Measurements from ENCODE around the gene GNB1L.

GNB1L gene

DNA sequence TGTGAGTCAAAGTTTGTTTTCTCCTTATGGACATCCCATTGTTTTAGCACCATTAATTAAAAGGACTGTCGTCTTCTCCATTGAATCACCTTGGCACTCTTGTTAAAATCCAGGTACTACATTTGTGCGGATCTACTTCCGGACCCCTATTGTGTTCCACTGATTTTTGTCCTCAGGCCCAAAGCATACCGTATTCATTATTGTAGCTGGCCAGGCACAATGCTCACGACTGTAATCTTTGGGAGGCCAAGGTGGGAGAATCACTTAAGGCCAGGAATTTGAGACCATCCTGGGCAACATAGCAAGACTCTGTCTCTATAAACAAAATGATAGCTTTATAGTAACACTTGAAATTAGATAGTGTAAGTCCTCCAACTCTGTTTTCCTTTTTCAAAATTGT lies 8.9 kb upstream of the GNB1L start:
- no peak for DNase-seq

DNA sequence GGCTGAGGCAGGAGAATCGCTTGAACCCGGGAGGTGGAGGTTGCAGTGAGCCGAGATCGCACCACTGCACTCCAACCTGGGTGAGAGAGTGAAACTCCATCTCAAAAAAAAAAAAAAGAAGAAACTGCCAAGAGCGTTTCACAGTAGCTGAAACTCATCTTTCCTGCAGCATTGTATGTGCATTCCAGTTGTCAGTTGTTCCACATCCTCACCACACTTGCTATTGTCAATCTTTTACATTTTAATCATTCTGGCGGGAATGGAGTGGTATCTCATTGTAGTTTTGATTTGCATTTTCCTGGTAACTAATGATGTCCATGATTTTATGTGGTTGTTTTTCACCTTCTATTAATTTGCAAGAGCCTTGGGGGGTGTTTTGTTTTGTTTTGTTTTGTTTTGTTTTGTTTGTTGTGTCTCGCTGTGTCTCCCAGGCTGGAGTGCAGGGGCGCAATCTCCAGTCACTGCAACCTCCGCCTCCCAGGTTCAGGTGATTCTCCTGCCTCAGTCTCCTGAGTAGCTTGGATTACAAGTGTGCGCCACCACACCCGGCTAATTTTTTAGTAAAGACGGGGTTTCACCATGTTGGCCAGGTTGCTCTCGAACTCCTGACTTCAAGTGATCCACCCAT lies 8.1 kb upstream of the GNB1L start:
- no peak for DNase-seq

DNA sequence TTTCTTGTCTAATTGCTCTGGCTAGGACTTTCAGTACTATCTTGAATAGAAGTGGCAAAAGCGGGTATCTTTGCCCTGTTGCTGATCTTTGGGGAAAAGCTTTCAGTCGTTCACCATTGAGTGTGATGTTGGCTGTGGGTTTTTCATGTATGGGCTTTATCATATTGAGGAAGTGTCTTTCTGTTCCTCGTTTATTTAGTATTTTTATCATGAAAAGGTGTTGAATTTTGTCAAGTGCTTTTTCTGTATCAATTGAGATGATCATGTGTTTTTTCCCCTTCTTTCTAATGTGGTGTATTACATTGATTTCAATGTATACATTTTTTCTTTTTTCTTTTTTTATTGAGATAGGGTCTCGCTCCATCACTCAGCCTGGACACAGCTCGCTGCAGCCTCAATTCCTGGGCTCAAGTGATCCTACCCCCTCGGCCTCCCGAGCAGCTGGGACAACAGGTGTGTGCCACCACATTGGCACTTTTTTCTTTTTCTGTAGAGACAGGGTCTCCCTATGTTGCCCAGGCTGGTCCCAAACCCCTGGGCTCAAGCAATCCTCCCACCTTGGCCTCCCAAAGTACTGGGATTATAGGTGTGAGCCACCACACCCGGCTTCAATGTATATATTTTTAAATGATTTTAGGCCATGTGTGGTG lies 5.3 kb upstream of the GNB1L start:
- no peak for DNase-seq

DNA sequence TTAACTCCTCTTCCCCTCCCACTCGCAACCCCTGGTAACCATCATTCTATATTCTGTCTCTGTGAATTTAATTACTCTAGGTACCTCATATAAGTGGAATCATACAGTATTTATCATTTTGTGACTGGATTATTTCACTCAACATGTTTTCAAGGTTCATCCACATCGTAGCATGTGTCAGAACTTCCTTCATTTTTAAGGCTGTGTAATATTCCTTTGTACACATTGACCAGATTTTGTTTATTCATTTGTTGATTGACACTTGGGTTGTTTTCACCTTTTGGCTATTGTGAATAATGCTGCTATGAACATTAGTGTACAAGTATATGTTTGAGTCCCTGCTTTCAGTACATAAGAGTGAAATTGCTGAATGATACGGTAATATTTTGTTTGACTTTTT lies 2.7 kb upstream of the GNB1L start:
- no peak for DNase-seq

DNA sequence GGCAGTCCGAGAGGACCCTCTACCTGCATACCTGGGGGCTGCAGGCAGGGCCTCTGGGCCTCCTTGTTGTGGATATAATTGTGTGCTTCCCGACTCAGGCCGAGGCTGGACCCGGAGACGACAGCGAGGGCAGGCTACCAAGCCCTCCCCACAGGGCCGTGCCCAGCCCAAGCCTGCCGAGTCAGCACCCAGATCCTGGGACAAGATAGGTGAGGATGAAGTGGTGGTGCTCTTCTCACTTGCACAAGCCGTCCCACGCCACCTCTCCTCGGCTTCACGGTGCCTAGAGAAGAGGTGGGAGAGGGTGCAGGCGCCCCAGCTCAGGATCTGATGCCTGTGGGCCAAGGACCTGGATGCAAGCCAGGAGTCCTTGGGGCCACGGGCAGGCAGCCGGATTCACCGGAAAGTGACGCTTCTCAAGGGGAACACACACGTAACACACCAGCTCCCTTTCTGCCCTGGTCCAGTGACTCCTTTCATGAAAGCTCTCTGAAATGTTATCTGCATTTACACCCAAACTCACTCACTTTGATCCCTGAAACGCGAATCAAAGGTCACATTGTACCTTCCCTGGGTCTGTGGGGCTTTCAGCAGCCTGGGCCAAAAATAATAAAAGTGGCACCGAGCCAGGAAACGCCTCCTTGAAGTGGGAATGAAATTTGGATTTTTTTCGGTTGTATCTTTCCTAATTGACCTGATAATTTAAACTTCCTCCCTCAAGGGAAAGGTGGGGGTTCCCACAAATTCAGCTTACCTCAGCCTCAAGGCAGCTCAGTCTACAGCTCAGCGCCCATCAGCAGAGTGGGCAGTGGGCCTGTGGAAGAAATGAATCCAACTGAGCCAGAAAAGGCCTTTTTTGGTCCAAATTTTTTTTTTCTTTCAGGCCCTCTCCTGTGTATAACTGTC lies 1.1 kb upstream of the GNB1L start:
- DNase-seq: peak in 4 of 14 donors; percentile 46 to 66 (median 60)

DNA sequence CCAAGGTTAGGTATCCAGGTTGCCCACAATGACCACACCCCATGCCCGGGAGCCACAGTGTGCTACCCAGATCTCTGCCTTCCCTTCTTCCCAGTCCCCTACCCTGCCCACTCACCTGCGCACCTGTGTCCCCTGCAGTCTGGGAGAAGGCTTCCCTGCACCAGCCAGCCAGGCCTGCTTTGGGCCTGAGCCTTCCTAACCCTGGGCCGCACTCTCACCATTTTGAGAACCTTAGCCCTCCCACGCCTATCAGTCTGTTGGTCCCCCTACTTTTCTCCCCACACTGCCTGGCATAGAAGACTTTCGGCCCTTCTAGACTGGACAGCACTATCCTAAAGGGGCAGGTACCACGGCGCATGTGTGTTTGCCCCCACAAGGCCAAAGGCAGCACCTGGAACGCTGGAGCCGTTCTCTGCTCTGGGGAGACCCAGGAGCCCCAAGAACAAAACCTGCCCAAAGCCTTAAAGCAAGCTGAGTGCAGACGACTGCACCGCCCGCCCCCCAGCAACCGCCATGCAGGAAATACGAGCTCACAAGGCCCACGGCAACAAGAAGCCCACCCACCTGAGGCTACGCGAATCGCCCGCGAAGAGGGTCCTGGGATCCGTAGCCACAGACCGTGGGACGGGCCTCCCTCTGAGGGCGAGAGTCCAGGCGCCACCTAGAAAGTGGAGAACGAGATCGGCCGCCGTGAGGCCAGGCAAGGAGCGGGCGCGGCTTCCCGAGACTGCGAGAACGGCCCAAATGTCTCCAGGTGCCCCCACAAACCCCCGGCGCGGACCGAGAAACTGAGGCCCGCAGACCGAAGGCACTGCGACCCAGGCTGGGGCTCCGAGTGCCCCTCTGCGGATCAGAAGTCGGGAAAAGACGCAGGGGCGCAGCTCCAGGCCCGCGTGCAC lies 546 bp downstream of the GNB1L start:
- no peak for DNase-seq

DNA sequence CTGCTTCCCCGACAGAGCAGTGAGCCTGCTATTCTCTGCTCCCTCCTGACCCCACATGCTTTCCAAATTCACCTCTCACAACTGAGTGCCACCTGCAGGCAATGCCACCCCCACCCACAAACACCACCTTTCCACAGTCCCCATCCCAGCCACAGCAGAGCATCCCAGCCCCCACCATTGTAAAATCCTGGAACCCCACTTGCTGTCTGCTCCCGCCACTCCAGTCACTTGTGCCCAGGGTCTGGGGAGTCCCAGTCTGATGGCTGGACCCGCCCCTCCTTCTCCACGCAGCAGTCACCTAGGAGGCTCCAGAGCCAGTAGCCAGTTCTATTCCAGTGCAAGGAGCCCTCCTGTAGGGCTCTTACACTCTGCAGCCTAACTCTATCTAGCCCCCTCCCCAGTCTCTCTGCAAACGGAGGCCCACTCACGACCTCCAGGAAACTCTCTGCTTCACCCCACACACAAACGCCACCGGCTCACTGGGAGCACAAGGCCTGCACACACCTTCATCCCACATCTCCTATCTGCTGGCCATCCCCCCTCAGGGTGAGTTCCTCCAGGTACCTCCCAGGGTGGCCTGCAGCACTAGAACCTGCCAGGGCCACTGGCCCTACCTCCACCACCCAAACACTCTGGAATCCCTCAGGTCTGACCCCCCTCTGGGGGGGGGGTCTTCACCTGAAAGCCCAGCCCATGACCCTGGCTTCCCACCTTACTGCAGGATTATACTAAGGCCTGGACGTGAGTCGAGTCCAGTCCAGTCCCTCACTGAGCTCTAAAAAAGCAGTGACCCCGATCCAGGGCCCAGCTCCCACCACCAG lies 1.4 kb downstream of the GNB1L start:
- DNase-seq: no peak

DNA sequence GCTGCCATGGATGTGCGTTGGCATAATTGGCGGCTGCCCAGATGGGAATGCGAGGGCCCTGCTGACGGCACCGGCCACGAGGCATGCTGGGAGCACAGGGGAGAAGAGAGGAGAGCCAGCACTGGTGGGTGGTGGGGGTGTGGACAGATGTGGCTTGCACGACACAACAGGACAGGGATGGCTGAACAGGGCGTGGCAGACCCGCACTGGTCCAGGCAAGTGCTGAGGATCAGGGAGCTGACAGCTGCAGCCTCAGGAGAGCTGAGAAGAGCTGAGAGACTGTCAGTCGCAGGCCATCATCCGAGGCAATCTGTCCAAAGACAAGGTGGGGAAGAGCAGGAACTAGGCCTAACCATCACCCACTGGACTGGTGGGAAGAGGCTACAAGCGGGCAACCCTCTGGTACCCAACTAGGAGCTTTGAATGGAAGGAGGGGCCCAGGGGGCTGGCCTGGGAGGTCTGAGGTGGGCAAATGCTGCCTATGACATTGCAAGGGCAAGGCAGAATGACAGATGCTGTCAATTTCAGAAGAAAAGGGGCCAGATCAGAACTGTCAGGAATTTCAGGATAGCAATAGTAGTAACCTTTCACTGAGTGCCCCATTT lies 2.4 kb downstream of the GNB1L start:
- no peak for DNase-seq

DNA sequence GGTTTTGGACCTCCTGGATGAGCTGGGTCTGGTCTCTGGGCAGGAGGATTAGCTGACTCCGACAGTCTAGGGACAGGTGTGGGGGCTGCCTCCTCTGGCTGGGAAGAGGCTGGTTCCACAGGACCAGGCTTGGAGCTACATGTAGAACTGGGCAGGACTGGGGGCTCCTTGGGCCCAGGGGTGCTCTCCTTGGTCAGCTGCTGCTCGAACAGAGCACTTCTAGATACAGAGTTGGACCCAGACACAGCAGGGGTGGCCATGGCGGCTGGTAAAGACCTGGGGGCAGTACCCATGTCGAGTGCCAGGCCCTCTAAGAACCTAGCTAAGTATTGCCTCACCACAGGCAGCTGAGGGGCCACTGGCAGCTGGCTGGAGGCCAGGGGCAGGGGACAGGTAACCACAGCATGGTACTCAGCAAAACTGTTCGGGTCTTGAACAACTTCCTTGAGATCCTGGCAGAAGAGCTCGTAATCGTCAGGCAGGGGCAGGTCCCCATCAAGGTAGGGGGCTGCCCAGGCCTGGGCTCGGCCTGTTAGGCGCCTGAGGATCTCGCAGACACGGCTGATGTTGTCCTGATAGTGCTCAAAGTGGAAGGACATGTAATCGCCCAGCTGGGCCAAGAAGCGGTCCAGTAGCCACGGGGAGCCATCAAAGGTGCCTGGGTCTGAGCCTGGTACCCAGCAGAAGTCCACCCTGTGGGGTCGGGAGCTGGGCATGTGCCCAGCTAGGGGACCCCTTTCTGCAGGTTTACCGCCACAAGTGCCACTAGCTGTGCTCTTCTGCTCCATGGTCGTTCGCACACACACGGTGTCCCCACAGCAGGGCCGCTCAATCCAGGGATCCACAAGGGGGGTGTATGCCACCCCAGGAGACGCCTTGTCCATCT lies 3.1 kb downstream of the GNB1L start:
- DNase-seq: no peak

DNA sequence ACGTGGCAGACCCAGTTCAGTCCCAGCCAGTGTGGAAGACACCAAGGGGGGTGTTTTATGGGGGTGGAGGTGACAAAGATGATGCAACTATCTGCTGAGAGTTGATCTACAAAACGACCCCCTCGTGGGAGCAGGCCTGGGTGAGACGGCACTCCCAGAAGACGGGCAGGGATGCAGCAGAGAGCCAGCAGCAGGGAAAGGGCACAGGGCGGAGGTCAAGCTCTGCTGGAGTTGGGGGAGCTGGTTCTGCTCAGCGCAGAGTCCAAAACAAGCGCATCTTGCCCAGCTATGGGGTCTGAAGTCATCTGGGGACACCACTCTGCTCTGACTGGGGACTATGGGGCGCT lies 3.9 kb downstream of the GNB1L start:
- no peak for DNase-seq

DNA sequence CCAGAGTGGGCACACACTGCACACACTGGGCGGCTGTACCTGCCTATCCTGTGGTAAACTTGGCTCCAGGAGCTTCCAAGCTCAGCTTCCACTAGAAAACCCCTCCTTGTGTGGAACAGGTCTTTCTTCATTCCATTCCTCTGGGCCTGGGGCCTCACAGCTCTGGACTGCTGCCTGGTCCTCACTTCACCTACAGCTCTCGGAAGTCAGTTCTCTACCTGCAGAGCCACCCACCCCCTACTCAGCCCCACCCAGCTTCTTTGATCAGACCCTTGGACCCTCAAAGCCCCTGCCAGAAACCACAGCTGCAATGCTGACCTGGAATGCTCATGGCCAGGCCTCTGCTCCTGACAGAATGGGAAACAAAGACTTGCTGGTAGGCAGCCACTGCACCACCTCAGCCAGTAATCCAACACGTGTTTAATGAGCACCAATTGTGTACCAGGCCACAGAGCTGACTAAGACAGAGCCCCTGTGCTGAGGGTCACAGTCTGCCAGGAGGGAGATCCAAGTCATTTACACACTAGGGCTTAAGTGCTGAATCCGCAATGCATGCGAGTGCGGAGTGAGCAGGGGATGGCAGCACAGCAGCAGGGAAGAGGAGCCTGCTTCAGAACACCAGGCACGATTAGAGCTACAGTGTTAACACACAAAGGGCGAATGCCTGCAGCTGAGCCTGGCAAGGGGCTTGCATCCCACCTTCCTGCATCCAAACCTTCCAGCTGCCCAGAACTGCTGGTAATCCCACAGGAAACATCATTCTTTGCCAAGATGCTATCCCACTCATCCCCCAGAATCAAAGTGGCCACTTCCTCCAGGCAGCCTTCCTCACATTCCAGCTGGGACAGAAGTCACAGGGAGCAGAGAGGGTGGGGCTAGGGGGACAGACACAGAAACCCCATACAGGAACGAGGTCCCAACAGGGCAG lies 4.6 kb downstream of the GNB1L start:
- DNase-seq: no peak

DNA sequence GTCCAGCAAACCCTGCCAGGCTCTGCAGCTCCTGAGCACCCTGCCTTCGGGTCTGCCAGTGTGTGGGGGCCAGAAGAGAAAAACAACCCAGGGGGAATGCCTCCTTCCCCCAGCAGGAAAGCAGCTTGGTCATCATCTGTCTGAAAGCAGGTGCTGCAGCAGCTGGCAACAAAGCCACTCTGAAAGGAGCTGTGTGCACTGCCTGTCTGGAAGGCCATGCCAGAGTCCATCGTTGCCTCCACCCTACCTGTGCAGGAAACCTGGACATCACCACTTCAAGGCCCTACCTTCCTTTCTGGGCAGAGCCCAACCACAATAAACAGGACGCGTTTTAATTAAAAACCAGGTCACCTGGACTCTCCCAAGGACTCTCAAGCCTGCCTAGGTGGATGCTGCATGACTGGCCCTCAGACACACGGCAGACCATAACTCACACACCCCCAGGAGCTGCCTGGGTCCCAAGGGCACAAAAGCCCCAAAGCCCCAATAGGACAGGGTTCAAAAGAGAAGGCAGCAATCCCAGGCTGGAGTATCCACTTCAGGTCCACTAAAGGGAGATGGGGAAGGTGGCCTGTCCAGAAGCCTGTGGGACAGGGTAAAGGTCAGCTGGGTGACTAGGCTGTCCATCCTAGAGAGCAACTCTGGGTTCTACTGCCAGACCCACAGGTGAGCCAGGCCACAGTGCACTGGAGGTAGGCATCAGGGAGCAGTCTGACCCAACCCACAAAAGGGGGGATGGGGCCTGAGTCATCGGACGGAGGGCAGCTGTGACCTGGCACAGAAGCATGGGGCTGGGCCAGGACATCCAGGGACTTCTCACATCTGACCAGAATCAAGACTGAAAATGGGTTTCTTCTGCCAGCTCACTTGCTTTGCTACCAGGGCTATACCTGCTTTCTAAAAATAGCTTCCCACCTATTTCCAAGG lies 6.1 kb downstream of the GNB1L start:
- DNase-seq: peak in 1 of 14 donors; percentile 25

DNA sequence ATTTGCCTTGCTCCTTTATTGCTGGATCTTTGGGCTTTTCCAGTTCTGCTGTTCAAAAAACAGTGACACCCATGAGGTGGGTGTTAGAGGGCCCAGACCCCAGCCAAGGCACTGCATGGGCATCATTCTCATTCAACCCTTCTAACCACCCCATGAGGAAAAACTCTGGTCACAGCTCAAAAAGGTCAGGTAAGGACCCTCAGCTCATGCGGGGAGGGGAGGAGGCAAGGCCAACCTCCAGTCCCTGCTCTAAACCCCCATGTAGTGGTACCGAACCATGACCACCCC lies 7.4 kb downstream of the GNB1L start:
- DNase-seq: no peak

DNA sequence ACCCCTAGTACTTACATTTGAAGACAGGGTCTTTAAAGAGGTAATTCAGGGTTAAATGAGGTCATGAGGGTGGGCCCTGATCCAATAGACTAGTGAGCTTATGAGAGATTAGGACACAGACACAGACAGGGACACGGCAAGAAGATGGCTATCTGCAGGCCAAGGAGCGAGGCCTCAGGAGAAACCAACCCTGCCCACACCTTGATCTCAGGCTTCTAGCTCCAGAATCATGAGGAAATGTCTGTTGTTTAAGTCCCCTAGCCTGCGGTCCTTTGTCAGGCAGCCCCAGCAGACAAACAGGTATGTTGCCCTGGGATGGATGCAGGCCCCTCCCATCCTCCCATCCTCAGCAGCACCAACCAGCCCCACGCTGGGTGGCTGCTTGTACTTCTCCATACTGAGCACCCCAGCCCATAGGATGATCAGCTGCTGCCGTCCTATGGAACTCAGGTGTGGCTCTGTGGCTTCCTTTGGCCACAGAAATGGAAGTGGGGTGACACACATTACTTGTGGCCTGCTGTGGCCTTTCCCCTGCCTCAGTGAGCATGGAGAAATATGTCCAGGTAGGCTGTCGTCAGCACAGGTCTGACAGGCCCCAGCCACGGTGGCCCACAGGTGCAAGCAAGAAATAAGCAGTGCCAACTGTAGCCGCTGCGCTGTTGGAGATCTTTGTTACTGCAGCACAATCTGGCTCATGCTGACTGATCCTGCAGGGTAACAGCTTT lies 7.9 kb downstream of the GNB1L start:
- no peak for DNase-seq

DNA sequence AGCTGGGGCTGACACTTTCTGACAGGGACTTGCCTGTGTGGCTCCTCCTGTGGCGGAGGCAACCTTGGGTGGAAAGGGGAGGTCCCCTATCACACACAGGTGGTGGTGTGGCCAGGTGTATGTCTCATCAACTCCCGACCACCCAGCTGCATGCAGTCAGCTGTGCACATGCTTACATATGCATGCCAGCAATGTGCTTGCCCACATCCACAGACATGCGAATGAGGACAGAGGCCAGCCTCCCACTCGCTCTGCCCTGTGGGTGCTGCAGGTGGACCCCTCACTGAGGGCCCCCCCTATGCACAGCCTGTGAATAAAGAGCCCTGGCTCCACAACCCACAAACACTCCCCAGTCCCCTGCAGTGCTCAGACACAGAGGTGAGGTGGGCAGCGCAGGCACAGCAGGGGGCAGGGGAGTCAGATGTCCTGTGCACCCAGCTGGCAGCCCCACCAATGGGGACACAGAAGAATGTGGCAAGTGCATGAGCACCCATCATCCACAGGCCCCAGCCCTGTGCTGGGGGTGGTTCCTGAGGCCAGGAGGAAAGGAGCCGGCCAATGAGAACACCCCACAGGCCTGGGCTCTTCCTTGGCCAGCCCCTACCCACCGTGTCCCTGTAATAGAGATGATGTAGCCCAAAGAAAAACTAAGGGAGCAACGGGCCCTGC lies 9.5 kb downstream of the GNB1L start:
- DNase-seq: no peak

DNA sequence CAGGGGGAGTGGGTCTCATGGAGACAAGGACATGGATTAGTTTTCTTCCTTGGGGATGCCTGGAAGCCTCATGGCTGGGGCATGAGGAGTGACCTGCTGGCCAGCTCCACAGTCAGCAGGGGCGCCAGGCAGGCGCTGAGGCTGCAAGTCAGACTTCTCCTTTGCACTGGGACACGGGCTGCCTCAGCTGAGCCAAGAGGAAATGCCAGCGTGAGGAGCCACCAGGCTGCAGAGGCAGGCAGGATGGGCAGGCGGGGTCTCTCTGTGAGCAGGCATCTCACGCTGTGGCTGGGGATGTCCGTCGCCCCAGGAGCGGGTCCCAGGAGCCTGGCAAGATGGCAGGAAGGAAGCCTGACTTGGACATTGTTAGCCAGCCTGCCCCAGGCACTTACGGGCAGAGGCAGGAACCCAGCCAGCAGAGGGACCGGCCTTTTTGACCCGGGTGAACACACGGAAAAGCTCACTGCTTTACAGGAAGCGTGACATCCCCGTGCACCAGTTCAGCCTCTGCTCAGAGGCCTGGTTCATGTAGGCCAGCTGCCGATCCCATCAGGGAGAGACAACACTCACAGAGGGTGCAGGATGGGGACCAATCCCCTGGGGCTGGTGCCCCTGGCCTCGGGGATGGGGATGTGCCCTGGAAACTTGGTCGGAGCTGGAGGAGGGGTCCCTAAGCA lies 10.2 kb downstream of the GNB1L start:
- DNase-seq: peak in 10 of 14 donors; percentile 21 to 80 (median 54)
